ENCODE measurements around the gene ZNF285. TPM values are rescaled to one million over a fixed set of nuclear protein-coding genes. Genes with fewer than 3 reads are reported as not detected.
A peak's percentile ranks its signal among the peaks of the same experiment; 100 is the strongest.

The ZNF285 gene
- total RNA-seq, 1 donor from 2014 or later = 2.1 TPM

DNA sequence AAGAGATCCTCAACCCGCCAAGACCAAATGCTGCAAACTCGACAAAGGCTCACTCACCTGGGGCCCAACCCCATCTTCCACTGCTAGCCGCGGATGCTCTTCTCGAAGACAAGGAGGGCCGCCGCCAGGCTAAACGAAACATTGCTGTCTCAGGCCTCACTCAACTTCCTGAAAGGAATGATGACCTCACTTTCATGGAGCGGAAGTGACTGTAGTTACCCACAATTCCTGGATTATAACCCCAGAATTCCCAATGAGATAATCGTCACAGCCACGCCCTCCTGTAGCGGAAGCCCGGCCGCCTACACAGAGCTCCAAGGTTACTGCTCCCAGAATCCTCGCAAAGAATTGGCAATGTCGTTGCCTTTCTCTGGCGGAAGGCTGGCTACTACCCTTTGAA lies 34.4 kb downstream of the ZNF285 start:
- H3K4me1 Mint-ChIP-seq (ENCODE audit: low read depth, unreplicated experiment) = no peaks in the 10 kb centered on the region
- no peaks in the 10 kb centered on the region for H3K36me3 Mint-ChIP-seq (ENCODE audit: low read depth, unreplicated experiment)
- H3K9me3 Mint-ChIP-seq (ENCODE audit: unreplicated experiment) = peaks cover 1% of the 10 kb centered on the region
- H3K4me3 Mint-ChIP-seq (ENCODE audit: unreplicated experiment) = no peak overlapping the region
- DNase-seq (ENCODE audit: low read depth) (no peak), FAIRE-seq (no peak)
- Histone ChIP-seq H3K36me3 (ENCODE audit: insufficient read depth, low read length) (no peaks in the 10 kb centered on the region), H3K4me2 (ENCODE audit: low read length) (no peak overlapping the region), H3K4me1 (ENCODE audit: insufficient read depth, low read length) (no peaks in the 10 kb centered on the region), H3K4me3 (ENCODE audit: insufficient read depth, low read depth, low read length) (no peak overlapping the region), H2AFZ (ENCODE audit: low read depth, low read length) (no peak overlapping the region), H3K79me2 (ENCODE audit: insufficient read depth, low read length) (no peaks in the 10 kb centered on the region), H3K27ac (ENCODE audit: low read depth, low read length) (no peak overlapping the region), H3K27me3 (ENCODE audit: insufficient read depth, low read length) (no peaks in the 10 kb centered on the region), H3K9ac (ENCODE audit: low read length) (no peak overlapping the region), H4K20me1 (ENCODE audit: insufficient read depth, low read length) (no peaks in the 10 kb centered on the region), H3K9me3 (ENCODE audit: insufficient read depth, low read depth, low read length) (no peaks in the 10 kb centered on the region)
- H3K27me3 Mint-ChIP-seq (ENCODE audit: low read depth, unreplicated experiment) = no peaks in the 10 kb centered on the region
- no peak for TF ChIP-seq EZH2 (IDR thresholded peaks at IDR 0.05; ENCODE audit: insufficient read depth, low read length)
- TF ChIP-seq, protein P1, sequence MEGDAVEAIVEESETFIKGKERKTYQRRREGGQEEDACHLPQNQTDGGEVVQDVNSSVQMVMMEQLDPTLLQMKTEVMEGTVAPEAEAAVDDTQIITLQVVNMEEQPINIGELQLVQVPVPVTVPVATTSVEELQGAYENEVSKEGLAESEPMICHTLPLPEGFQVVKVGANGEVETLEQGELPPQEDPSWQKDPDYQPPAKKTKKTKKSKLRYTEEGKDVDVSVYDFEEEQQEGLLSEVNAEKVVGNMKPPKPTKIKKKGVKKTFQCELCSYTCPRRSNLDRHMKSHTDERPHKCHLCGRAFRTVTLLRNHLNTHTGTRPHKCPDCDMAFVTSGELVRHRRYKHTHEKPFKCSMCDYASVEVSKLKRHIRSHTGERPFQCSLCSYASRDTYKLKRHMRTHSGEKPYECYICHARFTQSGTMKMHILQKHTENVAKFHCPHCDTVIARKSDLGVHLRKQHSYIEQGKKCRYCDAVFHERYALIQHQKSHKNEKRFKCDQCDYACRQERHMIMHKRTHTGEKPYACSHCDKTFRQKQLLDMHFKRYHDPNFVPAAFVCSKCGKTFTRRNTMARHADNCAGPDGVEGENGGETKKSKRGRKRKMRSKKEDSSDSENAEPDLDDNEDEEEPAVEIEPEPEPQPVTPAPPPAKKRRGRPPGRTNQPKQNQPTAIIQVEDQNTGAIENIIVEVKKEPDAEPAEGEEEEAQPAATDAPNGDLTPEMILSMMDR (IDR thresholded peaks at IDR 0.05; ENCODE audit: insufficient read depth, low read depth, low read length) = no peak
- H3K27ac Mint-ChIP-seq (ENCODE audit: unreplicated experiment) = no peak overlapping the region

DNA sequence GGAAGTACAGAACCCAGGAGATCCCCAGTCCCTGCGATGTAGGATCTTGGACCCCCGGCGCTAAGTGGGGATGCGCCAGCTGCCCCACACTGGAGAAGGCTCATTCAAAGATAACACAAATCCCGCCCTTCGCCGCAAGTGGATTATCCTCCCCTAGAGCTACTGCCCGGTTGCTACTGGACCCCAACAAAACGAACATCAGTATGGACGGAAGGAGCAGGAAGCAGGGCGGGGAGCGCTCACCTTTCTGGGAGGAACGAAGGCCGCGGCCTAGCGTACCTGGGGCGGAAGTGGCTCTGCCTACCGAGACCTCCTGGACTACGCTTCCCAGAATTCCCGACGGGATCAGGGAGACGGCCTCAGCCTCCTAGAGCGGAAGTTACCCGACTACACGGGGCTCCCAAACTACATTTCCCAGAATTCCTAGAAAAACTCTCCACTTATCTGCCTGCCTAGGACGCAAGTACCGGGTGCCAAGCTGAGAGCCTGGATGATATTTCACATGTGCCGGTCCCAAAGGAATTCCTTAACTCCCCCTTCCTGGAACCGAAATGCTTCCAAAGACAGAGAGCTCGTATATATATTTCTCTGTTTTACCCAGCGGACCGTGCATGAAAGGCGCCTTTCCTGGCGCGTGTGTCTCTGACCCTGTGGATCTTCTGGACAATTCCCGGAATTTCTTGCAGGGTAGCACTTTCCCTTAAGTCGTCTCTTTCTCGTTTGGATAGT lies 44.9 kb downstream of the ZNF285 start, which contains the start of gene ZNF112:
TSS of gene ZNF112 (minus strand) at position 298 of the 729 bp plus-strand sequence. CDS start 16,141 bp downstream, outside the sequence.
- no peaks in the 10 kb centered on the region for H3K9me3 ChIP-seq (ENCODE audit: insufficient read depth, low read depth, low read length)
- FAIRE-seq (peak; percentile 80), DNase-seq (ENCODE audit: low read depth) (peak; percentile 90)
- H3K79me2 ChIP-seq (ENCODE audit: insufficient read depth, low read length) = peaks cover 43% of the 10 kb centered on the region
- H2AFZ ChIP-seq (ENCODE audit: low read depth, low read length) = peak within 1 kb of the TSS; percentile 100
- Mint-ChIP-seq H3K36me3 (ENCODE audit: low read depth, unreplicated experiment) (peaks cover 1% of the 10 kb centered on the region), H3K4me3 (ENCODE audit: unreplicated experiment) (peak within 1 kb of the TSS; percentile 96), H3K27me3 (ENCODE audit: low read depth, unreplicated experiment) (no peaks in the 10 kb centered on the region), H3K27ac (ENCODE audit: unreplicated experiment) (peak within 1 kb of the TSS; percentile 75), H3K9me3 (ENCODE audit: unreplicated experiment) (peaks cover 3% of the 10 kb centered on the region), H3K4me1 (ENCODE audit: low read depth, unreplicated experiment) (peaks cover 7% of the 10 kb centered on the region)
- TF ChIP-seq EZH2 (IDR thresholded peaks at IDR 0.05; ENCODE audit: insufficient read depth, low read length) = no peak
- TF ChIP-seq, protein P1 (IDR thresholded peaks at IDR 0.05; ENCODE audit: insufficient read depth, low read depth, low read length) = no peak
- peaks cover 5% of the 10 kb centered on the region for H3K4me1 ChIP-seq (ENCODE audit: insufficient read depth, low read length)
- peak within 1 kb of the TSS; percentile 54 for H3K27ac ChIP-seq (ENCODE audit: low read depth, low read length)
- peak within 1 kb of the TSS; percentile 87 for H3K4me3 ChIP-seq (ENCODE audit: insufficient read depth, low read depth, low read length)
- H3K27me3 ChIP-seq (ENCODE audit: insufficient read depth, low read length) = no peaks in the 10 kb centered on the region
- H4K20me1 ChIP-seq (ENCODE audit: insufficient read depth, low read length) = no peaks in the 10 kb centered on the region
- peak within 1 kb of the TSS; percentile 89 for H3K4me2 ChIP-seq (ENCODE audit: low read length)
- H3K36me3 ChIP-seq (ENCODE audit: insufficient read depth, low read length) = no peaks in the 10 kb centered on the region
- H3K9ac ChIP-seq (ENCODE audit: low read length) = peak within 1 kb of the TSS; percentile 91

DNA sequence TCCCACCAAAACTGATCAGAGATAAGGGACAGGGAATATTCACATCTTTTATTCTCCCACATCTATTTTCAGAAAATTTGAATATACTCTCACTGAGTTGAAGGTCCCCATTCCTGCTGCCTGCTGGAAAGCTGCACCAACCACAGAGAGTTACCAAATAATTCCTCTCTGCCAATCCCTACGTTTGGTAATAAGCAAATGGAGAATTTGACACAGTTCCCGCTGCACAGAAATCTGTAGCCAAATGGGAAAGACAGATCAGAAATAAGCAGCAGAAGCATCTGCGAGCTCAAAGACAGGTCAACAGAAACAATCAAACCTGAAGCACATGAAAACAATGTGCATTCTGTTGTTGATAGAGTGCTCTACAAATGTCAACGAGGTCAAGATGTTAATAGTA lies 54.9 kb downstream of the ZNF285 start:
- Histone ChIP-seq H4K20me1 (ENCODE audit: insufficient read depth, low read length) (peaks cover 14% of the 10 kb centered on the region), H3K9me3 (ENCODE audit: insufficient read depth, low read depth, low read length) (no peaks in the 10 kb centered on the region), H3K9ac (ENCODE audit: low read length) (no peak overlapping the region), H3K27ac (ENCODE audit: low read depth, low read length) (no peak overlapping the region), H3K36me3 (ENCODE audit: insufficient read depth, low read length) (no peaks in the 10 kb centered on the region), H3K4me3 (ENCODE audit: insufficient read depth, low read depth, low read length) (no peak overlapping the region), H3K4me1 (ENCODE audit: insufficient read depth, low read length) (no peaks in the 10 kb centered on the region), H3K79me2 (ENCODE audit: insufficient read depth, low read length) (peaks cover 37% of the 10 kb centered on the region), H2AFZ (ENCODE audit: low read depth, low read length) (no peak overlapping the region), H3K27me3 (ENCODE audit: insufficient read depth, low read length) (no peaks in the 10 kb centered on the region), H3K4me2 (ENCODE audit: low read length) (no peak overlapping the region)
- H3K4me1 Mint-ChIP-seq (ENCODE audit: low read depth, unreplicated experiment) = no peaks in the 10 kb centered on the region
- no peaks in the 10 kb centered on the region for H3K27me3 Mint-ChIP-seq (ENCODE audit: low read depth, unreplicated experiment)
- no peak overlapping the region for H3K4me3 Mint-ChIP-seq (ENCODE audit: unreplicated experiment)
- TF ChIP-seq, protein P1 (IDR thresholded peaks at IDR 0.05; ENCODE audit: insufficient read depth, low read depth, low read length) = no peak
- no peak for TF ChIP-seq EZH2 (IDR thresholded peaks at IDR 0.05; ENCODE audit: insufficient read depth, low read length)
- no peak for DNase-seq (ENCODE audit: low read depth)
- peaks cover 4% of the 10 kb centered on the region for H3K9me3 Mint-ChIP-seq (ENCODE audit: unreplicated experiment)
- H3K36me3 Mint-ChIP-seq (ENCODE audit: low read depth, unreplicated experiment) = peaks cover 12% of the 10 kb centered on the region
- no peak overlapping the region for H3K27ac Mint-ChIP-seq (ENCODE audit: unreplicated experiment)
- FAIRE-seq = no peak
